ENCODE data around the gene SART1.

DNA sequence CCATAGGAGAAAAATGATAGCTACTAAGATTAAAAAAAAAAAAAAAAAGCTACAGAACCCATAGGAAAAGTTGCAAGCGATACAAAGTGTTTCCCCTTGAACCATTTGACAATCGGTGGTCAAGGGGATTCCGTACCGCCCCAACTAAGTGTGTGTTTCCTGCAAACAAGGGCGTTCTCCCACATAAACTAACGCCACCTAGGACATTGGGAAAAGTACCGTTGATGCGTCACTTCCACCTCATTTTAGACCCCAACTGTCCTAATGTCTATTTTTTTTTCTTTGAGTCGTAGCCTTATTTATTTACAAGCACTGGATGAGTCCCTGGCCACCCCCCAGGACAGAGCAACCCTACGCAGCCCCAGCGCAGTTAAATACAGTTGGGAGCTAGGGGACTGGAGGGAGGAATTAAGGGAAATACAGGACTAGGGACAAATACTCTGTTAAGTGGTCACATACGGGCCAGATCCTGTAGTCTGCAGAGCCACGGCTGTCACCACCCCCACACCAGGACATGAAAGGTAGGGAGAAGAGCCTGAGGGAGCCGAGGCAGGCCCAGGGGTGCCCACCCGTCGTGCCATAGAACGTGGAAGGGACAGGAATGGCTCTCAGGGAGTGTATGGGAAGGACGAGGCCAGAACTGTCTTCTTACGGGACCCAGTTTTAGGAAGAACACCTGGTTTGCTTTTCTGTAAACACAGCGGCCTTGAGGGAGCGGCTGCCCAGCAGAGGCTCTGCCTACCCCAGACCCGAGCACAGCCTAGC lies 21.5 kb downstream of the SART1 start:
- TF ChIP-seq, protein P1, sequence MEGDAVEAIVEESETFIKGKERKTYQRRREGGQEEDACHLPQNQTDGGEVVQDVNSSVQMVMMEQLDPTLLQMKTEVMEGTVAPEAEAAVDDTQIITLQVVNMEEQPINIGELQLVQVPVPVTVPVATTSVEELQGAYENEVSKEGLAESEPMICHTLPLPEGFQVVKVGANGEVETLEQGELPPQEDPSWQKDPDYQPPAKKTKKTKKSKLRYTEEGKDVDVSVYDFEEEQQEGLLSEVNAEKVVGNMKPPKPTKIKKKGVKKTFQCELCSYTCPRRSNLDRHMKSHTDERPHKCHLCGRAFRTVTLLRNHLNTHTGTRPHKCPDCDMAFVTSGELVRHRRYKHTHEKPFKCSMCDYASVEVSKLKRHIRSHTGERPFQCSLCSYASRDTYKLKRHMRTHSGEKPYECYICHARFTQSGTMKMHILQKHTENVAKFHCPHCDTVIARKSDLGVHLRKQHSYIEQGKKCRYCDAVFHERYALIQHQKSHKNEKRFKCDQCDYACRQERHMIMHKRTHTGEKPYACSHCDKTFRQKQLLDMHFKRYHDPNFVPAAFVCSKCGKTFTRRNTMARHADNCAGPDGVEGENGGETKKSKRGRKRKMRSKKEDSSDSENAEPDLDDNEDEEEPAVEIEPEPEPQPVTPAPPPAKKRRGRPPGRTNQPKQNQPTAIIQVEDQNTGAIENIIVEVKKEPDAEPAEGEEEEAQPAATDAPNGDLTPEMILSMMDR (IDR thresholded peaks at IDR 0.05), result no peak
- TF ChIP-seq POLR2A (IDR thresholded peaks at IDR 0.05), result no peak

Data from tibial nerve (tissue), 3 donors.